Bronchial epithelial cell (primary cell): ENCODE results near the gene CACNA1C. TPM values are rescaled to one million over a fixed set of nuclear protein-coding genes. Genes with fewer than 3 reads are reported as not detected.

ENCODE experiments used
- DNase-seq: peaks from one replicate; pipeline ENCODE4 v3.0.0-alpha.2; 2010; ENCODE audit warnings: low read depth
- FAIRE-seq: peaks from 2 replicates; lab custom pipeline; 2011; peaks lifted over from hg19 to GRCh38; lab: Jason Lieb, UNC
- H3K27me3 ChIP-seq: 2 replicates; pipeline ENCODE4 v1.5.1; 2011; ENCODE audit warnings: low read length; ENCODE audit not compliant: control insufficient read depth, insufficient read depth
- H3K36me3 ChIP-seq: 2 replicates; pipeline ENCODE4 v1.5.1; 2011; ENCODE audit warnings: low read length; ENCODE audit not compliant: control insufficient read depth, insufficient read depth
- H3K4me3 ChIP-seq: 2 replicates; pipeline ENCODE4 v1.5.1; 2011; ENCODE audit warnings: mild to moderate bottlenecking, low read depth, low read length, control low read depth
- CTCF ChIP-seq: IDR thresholded peaks from 2 replicates; pipeline ENCODE4 v1.5.1; 2011; ENCODE audit warnings: mild to moderate bottlenecking, moderate library complexity, low read length, control low read depth, inconsistent platforms; ENCODE audit not compliant: insufficient read depth, severe bottlenecking
- total RNA-seq: library from RNA; depleted of rRNA; stranded (reverse); fragments of >200 nt; gene quantifications from 2 replicates; pipeline ENCODE4 v1.2.1, GENCODE V29; 2014

Gene CACNA1C
- total RNA-seq, 1 donor from 2014 or later: not detected

GRCh38 chr12:2570562-2570961 lies 517.8 kb downstream of the CACNA1C start:
- Histone ChIP-seq H3K4me3 (no peak overlapping the region), H3K36me3 (no peaks in the 10 kb centered on the region), H3K27me3 (no peaks in the 10 kb centered on the region)
- DNase-seq (no peak), FAIRE-seq (no peak)
- no peak for TF ChIP-seq CTCF

GRCh38 chr12:2574355-2574935 lies 521.7 kb downstream of the CACNA1C start:
- no peaks in the 10 kb centered on the region for H3K36me3 ChIP-seq
- FAIRE-seq: no peak
- no peaks in the 10 kb centered on the region for H3K27me3 ChIP-seq
- no peak overlapping the region for H3K4me3 ChIP-seq
- no peak for DNase-seq
- TF ChIP-seq CTCF: no peak

- no peak for FAIRE-seq
- no peak for DNase-seq
- no peaks in the 10 kb centered on the region for H3K36me3 ChIP-seq
- H3K27me3 ChIP-seq: no peaks in the 10 kb centered on the region
- H3K4me3 ChIP-seq: no peak overlapping the region
- no peak for TF ChIP-seq CTCF
Observed at GRCh38 chr12:2575245-2575644, 522.5 kb downstream of the CACNA1C start.

- H3K36me3 ChIP-seq: no peaks in the 10 kb centered on the region
- TF ChIP-seq CTCF: no peak
Observed at GRCh38 chr12:2578211-2578610, 525.4 kb downstream of the CACNA1C start.

GRCh38 chr12:2578772-2579171 lies 526.0 kb downstream of the CACNA1C start:
- FAIRE-seq: no peak
- Histone ChIP-seq H3K27me3 (no peaks in the 10 kb centered on the region), H3K4me3 (no peak overlapping the region), H3K36me3 (no peaks in the 10 kb centered on the region)
- no peak for TF ChIP-seq CTCF
- DNase-seq: no peak

More at GRCh38 chr12:2578211-2578610, 525.4 kb downstream of the CACNA1C start:
- no peak overlapping the region for H3K4me3 ChIP-seq
- DNase-seq (no peak), FAIRE-seq (no peak)
- H3K27me3 ChIP-seq: no peaks in the 10 kb centered on the region

- Histone ChIP-seq H3K27me3 (no peaks in the 10 kb centered on the region), H3K4me3 (no peak overlapping the region), H3K36me3 (no peaks in the 10 kb centered on the region)
- no peak for FAIRE-seq
- no peak for TF ChIP-seq CTCF
- no peak for DNase-seq
Observed at GRCh38 chr12:2580821-2581220, 528.0 kb downstream of the CACNA1C start.
